ENCODE measurements around the gene ZBTB6. TPM values are rescaled to one million over a fixed set of nuclear protein-coding genes. Genes with fewer than 3 reads are reported as not detected.
"Not testable (repeated sequence)": the region's sequence is repeated elsewhere in the genome, so short reads cannot be mapped to it uniquely, and the experiment has no call there.

Gene ZBTB6
- total RNA-seq, 4 donors from 2014 or later, result 5.7 to 12.3 (median 8.8) TPM

- Histone ChIP-seq H3K36me3 (peaks cover 0 to 21% (median 0%) of the 10 kb centered on the region in 3 donors), H3K4me1 (peaks cover 0 to 19% (median 7%) of the 10 kb centered on the region in 4 donors), H3K27ac (peak overlapping the region in 3 of 4 donors; percentile 79 to 87 (median 79)), H3K9me3 (no peaks in the 10 kb centered on the region), H3K4me3 (peak overlapping the region; percentile 58 to 91 (median 64)), H3K27me3 (no peaks in the 10 kb centered on the region)
- DNase-seq (ENCODE audit: low spot score in 2 of 2), result no peak
- TF ChIP-seq EP300 (IDR thresholded peaks at IDR 0.05), result no peak
- TF ChIP-seq POLR2A (IDR thresholded peaks at IDR 0.05), result no peak
- no peak for TF ChIP-seq CTCF (IDR thresholded peaks at IDR 0.05)
- WGBS, 2 donors, result 3 to 4% methylated on average over 9 of the region's 9 CpGs
Measured at GRCh38 chr9:122912671-122912963, 506 bp downstream of the ZBTB6 start.

GRCh38 chr9:122906122-122906521 is 7.0 kb downstream of the ZBTB6 start:
- DNase-seq (ENCODE audit: low spot score in 2 of 2); H3K4me3 ChIP-seq; H3K9me3 ChIP-seq; H3K27ac ChIP-seq; H3K27me3 ChIP-seq: not testable (repeated sequence)
- peaks cover 0 to 35% (median 13%) of the 10 kb centered on the region in 4 donors for H3K4me1 ChIP-seq
- WGBS, 2 donors, result 95 to 97% methylated on average over 16 of the region's 16 CpGs
- peaks cover 0 to 17% (median 0%) of the 10 kb centered on the region in 3 donors for H3K36me3 ChIP-seq

GRCh38 chr9:122904823-122905710 is 8.1 kb downstream of the ZBTB6 start, which contains the start of gene RC3H2:
Gene RC3H2, minus strand, starts transcription at chr9:122905359. Its CDS starts 7,850 bp downstream, at chr9:122897509.
- TF ChIP-seq POLR2A (IDR thresholded peaks at IDR 0.05), result peak; percentile 86 to 95
- TF ChIP-seq CTCF (IDR thresholded peaks at IDR 0.05), result peak in 2 of 5 experiments; percentile 48 to 55
- peak; percentile 81 to 95 for TF ChIP-seq EP300 (IDR thresholded peaks at IDR 0.05)
- peak; percentile 96 to 99 for DNase-seq (ENCODE audit: low spot score in 2 of 2)
- Histone ChIP-seq H3K9me3 (no peaks in the 10 kb centered on the region), H3K4me1 (peaks cover 0 to 46% (median 19%) of the 10 kb centered on the region in 4 donors), H3K27ac (peak within 1 kb of the TSS; percentile 90 to 99 (median 96)), H3K27me3 (no peaks in the 10 kb centered on the region), H3K4me3 (peak within 1 kb of the TSS; percentile 62 to 99 (median 90)), H3K36me3 (peaks cover 0 to 6% (median 0%) of the 10 kb centered on the region in 3 donors)
- 0 to 1% methylated on average over 38 of the region's 77 CpGs for WGBS, 2 donors

GRCh38 chr9:122904466-122904822 is 8.7 kb downstream of the ZBTB6 start:
- Histone ChIP-seq H3K4me3 (peak overlapping the region; percentile 62 to 99 (median 90)), H3K27me3 (no peaks in the 10 kb centered on the region), H3K27ac (peak overlapping the region; percentile 90 to 99 (median 96)), H3K4me1 (peaks cover 0 to 52% (median 19%) of the 10 kb centered on the region in 4 donors), H3K9me3 (no peaks in the 10 kb centered on the region), H3K36me3 (no peaks in the 10 kb centered on the region)
- TF ChIP-seq CTCF (IDR thresholded peaks at IDR 0.05) (no peak), POLR2A (IDR thresholded peaks at IDR 0.05) (no peak), EP300 (IDR thresholded peaks at IDR 0.05) (no peak)
- WGBS, 2 donors, result 0 to 1% methylated on average over 8 of the region's 8 CpGs
- DNase-seq (ENCODE audit: low spot score in 2 of 2), result no peak

- Histone ChIP-seq H3K4me3 (no peak overlapping the region), H3K27me3 (no peaks in the 10 kb centered on the region), H3K27ac (no peak overlapping the region), H3K36me3 (peaks cover 0 to 5% (median under 1%) of the 10 kb centered on the region in 3 donors), H3K4me1 (peaks cover 0 to 78% (median 19%) of the 10 kb centered on the region in 4 donors), H3K9me3 (no peaks in the 10 kb centered on the region)
- TF ChIP-seq POLR2A (IDR thresholded peaks at IDR 0.05), result no peak
- no peak for TF ChIP-seq CTCF (IDR thresholded peaks at IDR 0.05)
- no peak for TF ChIP-seq EP300 (IDR thresholded peaks at IDR 0.05)
- WGBS, 2 donors, result 36 to 39% methylated on average over 2 of the region's 2 CpGs
- DNase-seq (ENCODE audit: low spot score in 2 of 2), result no peak
Measured at GRCh38 chr9:122900791-122901190, 12.3 kb downstream of the ZBTB6 start.
